SK-N-SH (cell line): ENCODE results near the gene GSG1L. TPM values are rescaled to one million over a fixed set of nuclear protein-coding genes. Genes with fewer than 3 reads are reported as not detected.

Experiments
- CTCF ChIA-PET: fragments of 300-600, 350-600 bp; formaldehyde crosslinking; extraction: SDS; loops from one replicate; lab custom pipeline; 2021; lab: Yijun Ruan, JAX
- POLR2A ChIA-PET: fragments of 350-600 bp; sonication (Branson Sonifier 250); formaldehyde crosslinking; extraction: SDS; loops from one replicate; lab custom pipeline; 2020; ENCODE audit warnings: antibody characterized with exemption, inconsistent platforms; lab: Yijun Ruan, JAX
- DNase-seq: peaks from one replicate; pipeline ENCODE4 v3.0.0; 2012
- H2AFZ ChIP-seq: fragments of 200-600 bp; sonication (generic); 2 replicates; pipeline ENCODE4 v1.8.1; 2016; ENCODE audit warnings: antibody characterized with exemption, mild to moderate bottlenecking, low read depth
- H3F3A ChIP-seq: fragments of 200-600 bp; sonication (generic); replicated peaks from 2 replicates; pipeline ENCODE3; 2016; ENCODE audit warnings: antibody characterized with exemption, mild to moderate bottlenecking; ENCODE audit not compliant: insufficient read depth
- H3K27ac ChIP-seq, 2 experiments: fragments of 200-500 bp in 1 of 2; fragments of 200-600 bp in 1 of 2; sonication (Bioruptor generic) in 1 of 2; sonication (generic), shearing (Covaris generic) in 1 of 2; 2 replicates each; pipeline versions ENCODE4 v1.5.1 to v1.6.1; 2014 to 2016; ENCODE audit warnings: low read depth in 2 of 2, inconsistent platforms in 1 of 2, low read length in 1 of 2, mild to moderate bottlenecking in 1 of 2, mixed read lengths in 1 of 2
- H3K27me3 ChIP-seq: fragments of 200-600 bp; sonication (generic), shearing (Covaris generic); 2 replicates; pipeline ENCODE4 v1.6.1; 2016; ENCODE audit warnings: mixed run types; ENCODE audit not compliant: insufficient read depth
- H3K36me3 ChIP-seq, 2 experiments: fragments of 200-500 bp in 1 of 2; fragments of 200-600 bp in 1 of 2; sonication (Bioruptor generic) in 1 of 2; sonication (generic) in 1 of 2; replicated peaks in 1 of 2; 2 replicates each; pipeline versions ENCODE3 to v1.5.1; 2014 to 2016; ENCODE audit warnings: low read length in 1 of 2, mild to moderate bottlenecking in 1 of 2; ENCODE audit not compliant: insufficient read depth in 2 of 2, control insufficient read depth in 1 of 2
- H3K4me1 ChIP-seq, 2 experiments: fragments of 200-500 bp in 1 of 2; fragments of 200-600 bp in 1 of 2; sonication (Bioruptor generic) in 1 of 2; sonication (generic), shearing (Covaris generic) in 1 of 2; 2 replicates each; pipeline versions ENCODE4 v1.5.1 to v1.6.1; 2014 to 2016; ENCODE audit warnings: low read depth in 1 of 2, low read length in 1 of 2, mixed run types in 1 of 2; ENCODE audit not compliant: insufficient read depth in 2 of 2, control insufficient read depth in 1 of 2
- H3K4me2 ChIP-seq: fragments of 200-600 bp; sonication (generic), shearing (Covaris generic); 2 replicates; pipeline ENCODE4 v1.6.1; 2017; ENCODE audit warnings: mixed run types
- H3K4me3 ChIP-seq, 2 experiments: fragments of 200-500 bp in 1 of 2; fragments of 200-600 bp in 1 of 2; sonication (Bioruptor generic) in 1 of 2; sonication (generic), shearing (Covaris generic) in 1 of 2; 2 replicates each; pipeline versions ENCODE4 v1.5.1 to v1.8.1; 2014 to 2016; ENCODE audit warnings: low read depth in 2 of 2, inconsistent platforms in 1 of 2, low read length in 1 of 2, mild to moderate bottlenecking in 1 of 2, mixed read lengths in 1 of 2, moderate library complexity in 1 of 2
- H3K79me2 ChIP-seq: fragments of 200-600 bp; sonication (generic); 2 replicates; pipeline ENCODE4 v1.8.1; 2017; ENCODE audit warnings: mild to moderate bottlenecking; ENCODE audit not compliant: insufficient read depth
- H3K9ac ChIP-seq: fragments of 200-600 bp; sonication (generic); 2 replicates; pipeline ENCODE4 v1.6.1; 2017; ENCODE audit warnings: mixed run types
- H3K9me2 ChIP-seq: fragments of 200-600 bp; sonication (generic); 2 replicates; pipeline ENCODE4 v1.6.1; 2017; ENCODE audit warnings: mixed run types
- H3K9me3 ChIP-seq: fragments of 200-600 bp; sonication (generic); 2 replicates; pipeline ENCODE4 v1.6.1; 2017; ENCODE audit warnings: mixed run types, mild to moderate bottlenecking, moderate library complexity
- H4K20me1 ChIP-seq: fragments of 200-600 bp; sonication (generic); 2 replicates; pipeline ENCODE4 v1.6.1; 2017; ENCODE audit warnings: mild to moderate bottlenecking, mixed run types; ENCODE audit not compliant: insufficient read depth
- CHD2 ChIP-seq: fragments of 150-350 bp; IDR thresholded peaks from 2 replicates; pipeline ENCODE4 v1.6.1; 2018; ENCODE audit warnings: low read length; ENCODE audit not compliant: partially characterized antibody
- EP300 ChIP-seq, 2 experiments: IDR thresholded peaks; 2 replicates each; pipeline versions ENCODE4 v1.4.0 to v1.6.1; 2012; ENCODE audit warnings: borderline replicate concordance in 1 of 2, low read depth in 1 of 2, low read length in 1 of 2
- EZH2phosphoT487 ChIP-seq: fragments of 200-600 bp; sonication (generic); IDR thresholded peaks from 2 replicates; pipeline ENCODE4 v1.6.1; 2017; ENCODE audit warnings: low read depth, mixed run types, mild to moderate bottlenecking, antibody characterized with exemption, moderate library complexity, borderline replicate concordance
- FOSL2 ChIP-seq: IDR thresholded peaks from 2 replicates; pipeline ENCODE4 v1.4.0; 2012; ENCODE audit warnings: low read depth, mild to moderate bottlenecking, moderate library complexity, borderline replicate concordance
- FOXJ3 ChIP-seq: sonication (generic); formaldehyde crosslinking; IDR thresholded peaks from 2 replicates; pipeline ENCODE4 v1.5.1; 2020; ENCODE audit warnings: mild to moderate bottlenecking, missing genetic modification reagents
- GABPA ChIP-seq: IDR thresholded peaks from 2 replicates; pipeline ENCODE4 v1.4.0; 2012; ENCODE audit warnings: low read depth, mild to moderate bottlenecking
- JUND ChIP-seq: IDR thresholded peaks from 2 replicates; pipeline ENCODE4 v1.4.0; 2012
- MEF2A ChIP-seq: IDR thresholded peaks from 2 replicates; pipeline ENCODE4 v1.4.0; 2012; ENCODE audit warnings: low read depth, borderline replicate concordance
- MXI1 ChIP-seq: IDR thresholded peaks from 2 replicates; pipeline ENCODE4 v1.6.1; 2012; ENCODE audit warnings: mild to moderate bottlenecking, low read depth, low read length, improper control_type of control experiment
- NFIC ChIP-seq: IDR thresholded peaks from 2 replicates; pipeline ENCODE4 v1.4.0; 2012; ENCODE audit warnings: borderline replicate concordance
- RCOR1 ChIP-seq: fragments of 150-350 bp; IDR thresholded peaks from 2 replicates; pipeline ENCODE4 v1.6.1; 2017; ENCODE audit warnings: antibody characterized with exemption, low read length
- RXRA ChIP-seq: IDR thresholded peaks from 2 replicates; pipeline ENCODE4 v1.4.0; 2012; ENCODE audit warnings: low read depth, mild to moderate bottlenecking, borderline replicate concordance
- SMC3 ChIP-seq: IDR thresholded peaks from 2 replicates; pipeline ENCODE4 v1.6.1; 2012; ENCODE audit warnings: low read depth, low read length, improper control_type of control experiment
- TAF1 ChIP-seq: IDR thresholded peaks from 2 replicates; pipeline ENCODE4 v1.6.1; 2012; ENCODE audit warnings: low read depth, mild to moderate bottlenecking, low read length, moderate library complexity, borderline replicate concordance
- TCF12 ChIP-seq: IDR thresholded peaks from 2 replicates; pipeline ENCODE4 v1.4.0; 2012
- TEAD4 ChIP-seq: IDR thresholded peaks from 2 replicates; pipeline ENCODE4 v1.4.0; 2012; ENCODE audit warnings: mild to moderate bottlenecking, borderline replicate concordance; ENCODE audit not compliant: insufficient read depth
- USF1 ChIP-seq: IDR thresholded peaks from 2 replicates; pipeline ENCODE4 v1.4.0; 2012; ENCODE audit warnings: low read depth, borderline replicate concordance
- ZBTB33 ChIP-seq: IDR thresholded peaks from 2 replicates; pipeline ENCODE4 v1.4.0; 2012; ENCODE audit warnings: low read depth, borderline replicate concordance
- WGBS: methylation state at CpG from one replicate; pipeline ENCODE4 v1.1.6; 2017; ENCODE audit warnings: low lambda C conversion rate; 5-methylcytosine and 5-hydroxymethylcytosine counted together
- polyA plus RNA-seq, 3 experiments: library from polyadenylated mRNA; depleted of rRNA; stranded (reverse); fragments of >200 nt; gene quantifications; 2 replicates each; pipeline ENCODE4 v1.2.3, GENCODE V29; 2012
- TF ChIP-seq, protein P1 (sequence below): IDR thresholded peaks from 2 replicates; pipeline ENCODE4 v1.6.1; 2012; ENCODE audit warnings: mild to moderate bottlenecking, low read depth, low read length, moderate library complexity
- TF ChIP-seq, protein P2 (sequence below): IDR thresholded peaks from 2 replicates; pipeline ENCODE4; 2012

The GSG1L gene
- polyA plus RNA-seq, 1 of the 3 experiments (the other 2 are of a cell fraction): not detected

DNA sequence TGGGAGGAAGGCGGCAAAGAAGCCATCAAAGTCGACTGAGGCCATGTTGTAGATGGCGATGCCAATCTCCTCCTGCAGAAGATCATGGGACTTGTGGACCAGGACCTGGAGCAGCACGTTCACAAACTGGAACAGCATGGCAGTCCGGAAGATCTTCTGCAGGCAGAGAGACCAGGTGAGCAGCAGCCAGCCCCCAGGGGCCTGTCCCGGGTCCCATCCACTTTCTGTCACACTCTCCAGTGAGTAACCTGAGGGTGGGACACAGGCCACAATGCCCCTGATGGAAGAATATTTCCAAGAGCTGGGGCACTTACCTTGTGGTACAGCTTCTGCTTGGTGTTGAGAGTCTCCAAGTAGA lies 38.0 kb upstream of the GSG1L start:
- CTCF ChIA-PET: no interaction called here
- no peak overlapping the region for H3K4me3 ChIP-seq
- H3K9me2 ChIP-seq: no peaks in the 10 kb centered on the region
- H3K27me3 ChIP-seq: no peaks in the 10 kb centered on the region
- H3F3A ChIP-seq: no peaks in the 10 kb centered on the region
- no peak overlapping the region for H2AFZ ChIP-seq
- H3K27ac ChIP-seq: no peak overlapping the region
- no peak for DNase-seq
- H3K9ac ChIP-seq: no peak overlapping the region
- H3K4me2 ChIP-seq: no peak overlapping the region
- TF ChIP-seq RXRA: no peak
- TF ChIP-seq, protein P1, sequence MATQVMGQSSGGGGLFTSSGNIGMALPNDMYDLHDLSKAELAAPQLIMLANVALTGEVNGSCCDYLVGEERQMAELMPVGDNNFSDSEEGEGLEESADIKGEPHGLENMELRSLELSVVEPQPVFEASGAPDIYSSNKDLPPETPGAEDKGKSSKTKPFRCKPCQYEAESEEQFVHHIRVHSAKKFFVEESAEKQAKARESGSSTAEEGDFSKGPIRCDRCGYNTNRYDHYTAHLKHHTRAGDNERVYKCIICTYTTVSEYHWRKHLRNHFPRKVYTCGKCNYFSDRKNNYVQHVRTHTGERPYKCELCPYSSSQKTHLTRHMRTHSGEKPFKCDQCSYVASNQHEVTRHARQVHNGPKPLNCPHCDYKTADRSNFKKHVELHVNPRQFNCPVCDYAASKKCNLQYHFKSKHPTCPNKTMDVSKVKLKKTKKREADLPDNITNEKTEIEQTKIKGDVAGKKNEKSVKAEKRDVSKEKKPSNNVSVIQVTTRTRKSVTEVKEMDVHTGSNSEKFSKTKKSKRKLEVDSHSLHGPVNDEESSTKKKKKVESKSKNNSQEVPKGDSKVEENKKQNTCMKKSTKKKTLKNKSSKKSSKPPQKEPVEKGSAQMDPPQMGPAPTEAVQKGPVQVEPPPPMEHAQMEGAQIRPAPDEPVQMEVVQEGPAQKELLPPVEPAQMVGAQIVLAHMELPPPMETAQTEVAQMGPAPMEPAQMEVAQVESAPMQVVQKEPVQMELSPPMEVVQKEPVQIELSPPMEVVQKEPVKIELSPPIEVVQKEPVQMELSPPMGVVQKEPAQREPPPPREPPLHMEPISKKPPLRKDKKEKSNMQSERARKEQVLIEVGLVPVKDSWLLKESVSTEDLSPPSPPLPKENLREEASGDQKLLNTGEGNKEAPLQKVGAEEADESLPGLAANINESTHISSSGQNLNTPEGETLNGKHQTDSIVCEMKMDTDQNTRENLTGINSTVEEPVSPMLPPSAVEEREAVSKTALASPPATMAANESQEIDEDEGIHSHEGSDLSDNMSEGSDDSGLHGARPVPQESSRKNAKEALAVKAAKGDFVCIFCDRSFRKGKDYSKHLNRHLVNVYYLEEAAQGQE: no peak
- no peak for TF ChIP-seq EZH2phosphoT487
- no peak for TF ChIP-seq MXI1
- TF ChIP-seq TCF12: no peak
- no peak for TF ChIP-seq TEAD4
- TF ChIP-seq SMC3: no peak
- no peak for TF ChIP-seq FOSL2
- TF ChIP-seq NFIC: no peak
- TF ChIP-seq FOXJ3 (CRISPR knock-in tag): no peak
- TF ChIP-seq RCOR1: no peak
- TF ChIP-seq, protein P2, sequence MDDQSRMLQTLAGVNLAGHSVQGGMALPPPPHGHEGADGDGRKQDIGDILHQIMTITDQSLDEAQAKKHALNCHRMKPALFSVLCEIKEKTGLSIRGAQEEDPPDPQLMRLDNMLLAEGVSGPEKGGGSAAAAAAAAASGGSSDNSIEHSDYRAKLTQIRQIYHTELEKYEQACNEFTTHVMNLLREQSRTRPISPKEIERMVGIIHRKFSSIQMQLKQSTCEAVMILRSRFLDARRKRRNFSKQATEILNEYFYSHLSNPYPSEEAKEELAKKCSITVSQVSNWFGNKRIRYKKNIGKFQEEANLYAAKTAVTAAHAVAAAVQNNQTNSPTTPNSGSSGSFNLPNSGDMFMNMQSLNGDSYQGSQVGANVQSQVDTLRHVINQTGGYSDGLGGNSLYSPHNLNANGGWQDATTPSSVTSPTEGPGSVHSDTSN: no peak
- TF ChIP-seq MEF2A: no peak
- no peak for TF ChIP-seq EP300 (IDR thresholded peaks at IDR 0.05; ENCODE audit: borderline replicate concordance in 1 of 2, low read depth in 1 of 2, low read length in 1 of 2)
- TF ChIP-seq CHD2: no peak
- no peak for TF ChIP-seq ZBTB33
- no peak for TF ChIP-seq TAF1
- TF ChIP-seq USF1: no peak
- no peak for TF ChIP-seq GABPA
- no peak for TF ChIP-seq JUND
- POLR2A ChIA-PET: no interaction called here
- peaks cover 29 to 81% of the 10 kb centered on the region in 2 experiments for H3K36me3 ChIP-seq
- no peaks in the 10 kb centered on the region for H3K4me1 ChIP-seq
- 96% methylated on average over 4 of the region's 6 CpGs for WGBS
- H3K79me2 ChIP-seq: no peaks in the 10 kb centered on the region; the same call in 1 of the 2 replicates
- no peaks in the 10 kb centered on the region for H3K9me3 ChIP-seq
- peaks cover 4% of the 10 kb centered on the region; the same call in 1 of the 2 replicates for H4K20me1 ChIP-seq
